Anterior cingulate cortex (tissue), 58 donors: ENCODE results near the gene HRH4.

Experiments
- DNase-seq, 58 donors: peaks; one replicate each; lab custom pipeline; 2025; lab: John Stamatoyannopoulos, UW

The HRH4 gene

DNA sequence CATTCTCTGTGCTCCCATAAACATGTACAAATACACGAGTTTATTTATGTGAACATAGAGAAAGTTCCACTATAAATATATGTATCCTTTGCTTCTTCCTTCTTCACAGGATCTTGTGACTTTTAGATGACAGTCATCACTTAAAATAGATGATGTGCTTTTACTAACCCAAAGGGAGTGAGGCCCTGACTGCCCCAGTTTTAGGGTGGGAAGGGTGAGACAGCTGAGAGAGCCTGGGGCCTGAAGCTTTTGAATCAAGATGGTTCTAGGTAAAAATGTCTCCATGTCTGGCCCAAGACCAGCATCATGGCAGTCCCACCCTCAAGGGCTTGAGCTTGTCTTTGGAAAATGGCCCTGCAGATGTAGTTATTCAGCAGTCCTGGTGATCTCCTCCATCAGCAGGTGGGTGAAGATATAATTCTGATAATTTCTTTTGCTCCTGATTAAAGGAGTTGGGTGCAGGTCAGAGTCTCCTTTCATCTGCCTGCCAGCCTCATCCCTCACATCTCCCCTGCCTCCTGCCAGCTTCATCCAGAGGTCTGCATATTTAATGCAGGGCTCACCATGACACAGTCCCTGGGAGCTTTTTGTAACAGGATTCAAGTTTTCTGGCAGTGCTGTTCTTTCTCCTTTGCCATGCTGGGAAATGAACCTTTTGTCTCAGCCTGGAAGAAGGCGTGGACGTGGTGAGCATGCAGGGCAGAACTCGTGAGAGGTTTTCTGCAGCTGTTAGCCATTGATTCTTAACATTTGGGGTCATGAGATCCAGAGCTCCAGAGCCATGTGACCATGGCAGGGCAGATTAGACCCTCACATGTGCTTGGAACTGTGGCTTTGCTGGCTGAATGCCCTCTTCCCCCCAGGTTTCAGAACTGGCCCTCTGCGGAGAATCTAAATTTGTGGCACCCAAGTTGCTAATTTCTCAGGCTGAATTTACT, 2.7 kb downstream of the HRH4 start:
- peak in 8 of 58 donors; percentile 1 to 30 (median 4) for DNase-seq

DNA sequence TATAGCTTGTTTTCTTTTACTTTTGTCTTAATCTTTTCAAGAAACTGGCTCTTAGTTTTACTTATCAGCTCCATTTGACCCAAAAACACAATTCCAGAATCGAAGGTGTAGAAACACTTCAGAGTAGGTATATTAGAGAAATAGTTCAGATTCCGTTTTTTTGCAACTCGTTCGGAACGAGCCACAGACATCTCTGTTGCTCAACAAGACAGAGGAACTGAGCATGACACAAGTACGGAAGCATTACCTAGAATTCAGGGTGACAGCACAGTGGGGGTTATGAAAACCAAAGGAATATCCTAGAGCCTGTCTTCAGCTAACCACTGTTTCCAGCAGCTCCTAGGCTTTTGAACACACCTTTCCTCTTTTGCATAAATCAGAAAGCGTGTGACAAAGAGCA, 5.0 kb downstream of the HRH4 start:
- DNase-seq: no peak

DNA sequence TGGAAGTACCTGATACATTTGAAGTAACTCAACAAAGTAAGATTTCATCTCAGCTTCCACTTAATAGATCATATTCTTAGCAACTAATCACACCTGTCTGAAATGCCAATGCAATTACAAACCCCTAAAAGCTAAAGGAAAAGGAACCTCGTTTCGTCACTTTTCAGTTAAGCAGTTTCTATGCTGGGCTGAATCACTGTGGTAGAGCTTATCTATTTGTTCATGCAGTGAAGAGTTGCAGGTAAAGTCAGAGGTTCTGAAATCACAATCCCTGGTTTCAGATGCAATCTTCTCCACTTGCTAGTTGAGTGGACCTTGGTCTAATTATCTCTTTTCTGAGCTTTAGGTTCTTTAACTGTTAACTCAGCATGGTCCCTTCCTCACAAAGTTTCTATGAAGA, 6.3 kb downstream of the HRH4 start:
- DNase-seq: no peak

DNA sequence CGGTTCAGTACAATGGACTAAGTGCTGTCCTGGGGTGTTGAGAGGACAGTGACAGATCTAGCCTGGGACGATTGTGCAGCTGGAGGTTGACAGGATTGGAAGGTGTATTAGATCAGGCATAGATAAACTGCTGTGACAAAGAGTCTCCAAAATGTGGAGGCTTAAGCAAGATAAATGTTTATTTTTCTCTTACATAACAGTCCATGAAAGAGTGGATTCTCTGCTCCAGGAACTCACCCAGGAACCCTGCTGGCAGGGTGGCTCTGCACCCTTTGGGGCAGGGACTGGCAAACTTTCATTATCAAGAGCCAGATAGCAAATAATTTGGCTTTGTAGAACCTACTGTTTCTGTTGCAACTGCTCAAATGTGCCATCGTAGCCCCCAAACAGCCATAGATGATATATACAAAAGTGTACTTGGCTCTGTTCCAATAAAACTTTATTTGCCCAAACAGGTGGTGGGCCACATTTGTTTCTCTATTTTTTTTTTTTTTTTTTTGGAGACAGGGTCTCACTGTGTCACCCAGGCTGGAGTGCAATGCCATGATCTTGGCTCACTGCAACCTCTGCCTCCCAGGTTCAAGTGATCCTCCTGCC, 9.7 kb downstream of the HRH4 start:
- DNase-seq: no peak

DNA sequence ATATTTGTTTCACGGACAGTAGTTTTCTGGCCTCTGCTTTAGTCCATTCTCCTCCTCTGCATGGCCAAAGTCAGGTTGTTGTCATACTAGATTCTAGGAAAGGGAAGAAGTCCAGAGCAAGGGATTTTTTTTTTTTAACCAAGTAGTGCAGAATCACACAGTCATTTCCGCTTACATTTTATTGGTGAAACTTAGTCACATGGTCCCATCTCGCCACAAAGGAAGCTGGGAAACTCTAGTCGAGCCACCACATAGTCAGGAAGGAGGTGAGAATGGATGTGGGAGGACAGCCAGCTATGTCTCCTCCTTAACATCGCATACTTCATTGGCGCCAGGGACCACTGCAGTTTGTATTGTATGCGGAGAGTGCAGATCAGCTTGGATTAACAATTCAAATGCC, 10.4 kb downstream of the HRH4 start:
- DNase-seq: no peak

DNA sequence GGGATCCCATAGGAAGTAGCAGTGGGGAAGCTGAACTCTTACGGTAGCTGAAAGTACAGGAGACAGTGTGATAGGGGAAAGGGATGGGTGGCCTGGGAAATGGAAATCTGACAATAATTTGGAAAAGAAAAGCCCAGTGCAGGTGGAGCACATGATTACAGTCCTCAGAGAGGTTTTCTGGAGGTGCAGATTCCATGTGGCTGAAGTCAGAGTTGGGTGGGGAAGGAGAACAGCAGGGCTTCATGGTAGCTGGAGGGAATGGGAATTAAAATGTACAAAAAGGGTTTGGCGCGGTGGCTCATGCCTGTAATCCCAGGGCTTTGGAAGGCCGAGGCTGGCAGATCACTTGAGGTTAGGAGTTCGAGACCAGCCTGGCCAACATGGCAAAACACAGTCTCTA, 12.2 kb downstream of the HRH4 start:
- no peak for DNase-seq

DNA sequence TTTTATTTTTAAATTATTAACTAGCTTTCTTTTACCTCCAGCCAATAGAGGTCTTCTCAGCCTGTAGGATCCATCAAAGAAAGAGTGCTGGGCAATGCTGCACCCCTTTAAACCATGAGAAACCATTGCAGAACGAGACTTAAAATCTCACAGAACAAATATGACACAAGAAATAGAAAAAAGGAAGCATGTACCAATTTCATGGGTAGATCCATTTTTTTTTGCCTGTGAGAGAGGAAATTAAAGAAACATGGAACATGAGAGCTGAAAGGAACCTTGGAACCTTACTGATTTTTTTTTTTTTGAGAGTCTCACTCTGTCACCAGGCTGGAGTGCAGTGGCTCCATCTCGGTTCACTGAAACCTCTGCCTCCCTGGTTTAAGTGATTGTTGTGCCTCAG, 14.0 kb downstream of the HRH4 start:
- no peak for DNase-seq

DNA sequence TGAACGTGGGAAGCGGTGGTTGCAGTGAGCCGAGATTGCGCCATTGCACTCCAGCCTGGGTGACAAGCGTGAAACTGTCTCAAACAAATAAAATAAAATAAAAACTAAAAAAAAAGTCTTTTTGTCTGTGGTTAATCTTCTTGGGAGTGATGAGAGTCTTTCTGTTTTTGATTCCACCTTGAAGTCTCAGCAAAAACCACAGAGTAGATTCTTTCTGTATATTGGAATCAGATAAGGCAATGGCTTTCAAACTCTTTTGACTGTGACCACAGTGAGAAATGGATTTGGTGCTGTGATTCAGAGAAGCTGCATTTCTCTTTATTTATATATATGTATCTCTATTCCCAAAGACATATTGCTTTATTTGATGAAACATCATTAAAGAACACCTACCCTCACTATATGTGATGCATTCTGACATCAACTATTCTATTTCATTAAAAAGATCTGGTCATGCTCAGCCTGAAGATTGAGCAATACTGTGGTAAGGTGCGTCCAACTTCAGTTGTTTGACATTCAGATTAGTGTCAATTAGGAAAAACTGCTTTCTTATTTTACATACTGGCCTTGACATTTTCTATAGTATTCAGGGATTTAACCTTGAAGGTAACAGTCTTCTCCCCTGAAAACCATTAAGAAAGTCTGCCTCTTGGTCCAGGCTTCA, 15.6 kb downstream of the HRH4 start:
- DNase-seq: no peak

DNA sequence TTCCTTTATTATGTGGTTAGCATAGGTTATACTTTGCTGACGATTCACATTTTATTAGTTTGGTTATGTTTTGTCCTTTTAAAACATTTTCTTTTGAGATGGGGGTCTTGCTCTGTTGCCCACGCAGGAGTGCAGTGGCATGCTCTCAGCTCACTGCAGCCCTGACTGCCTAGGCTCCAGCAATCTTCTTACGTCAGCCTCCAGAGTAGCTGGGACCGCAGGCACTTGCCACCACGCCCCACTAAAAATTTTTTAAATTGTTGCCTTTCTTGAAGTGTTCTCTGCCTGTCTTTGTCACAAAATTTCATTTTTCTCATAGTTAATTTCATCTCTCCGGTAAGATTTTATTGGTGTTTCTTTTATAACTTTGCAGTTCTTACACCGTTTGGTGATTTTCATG, 18.9 kb downstream of the HRH4 start:
- DNase-seq: no peak

DNA sequence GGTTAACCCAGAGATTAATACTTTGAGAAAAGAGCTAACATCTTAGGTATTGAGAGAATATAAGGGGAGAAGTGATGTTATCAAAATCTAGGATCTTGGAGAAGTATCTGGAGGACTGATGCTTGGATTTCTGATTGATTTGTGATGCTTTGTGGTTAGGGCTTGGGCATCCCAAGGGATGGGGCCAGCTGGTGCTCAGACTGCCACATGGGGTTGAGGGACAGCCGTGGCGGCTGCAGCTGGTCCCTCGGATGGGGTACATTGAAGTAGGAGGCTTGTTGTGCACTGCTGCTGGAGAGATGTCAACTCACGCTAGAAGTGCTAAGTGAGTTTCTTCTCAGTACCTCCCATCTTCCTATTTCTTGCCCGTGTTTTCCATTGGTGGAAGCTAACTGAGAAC, 22.4 kb downstream of the HRH4 start:
- no peak for DNase-seq

DNA sequence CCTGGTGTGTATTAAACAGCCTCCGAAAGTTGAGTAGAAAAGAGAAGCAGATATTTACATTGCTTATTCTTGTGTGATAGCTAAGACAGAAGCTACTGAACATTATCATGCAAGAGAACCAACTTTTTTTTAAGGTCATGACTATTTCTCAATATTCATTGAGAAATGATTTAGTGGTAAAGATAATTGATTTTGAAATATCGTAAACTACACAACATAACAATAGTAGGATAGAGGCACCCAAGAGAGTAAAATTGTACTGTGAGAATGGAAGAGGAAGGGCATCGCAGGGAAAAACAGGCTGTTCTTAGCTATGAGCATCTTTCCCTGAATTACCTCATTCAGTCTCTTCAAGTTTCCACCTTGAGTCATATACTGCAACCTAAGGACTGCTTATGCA, 25.2 kb downstream of the HRH4 start:
- DNase-seq: no peak

DNA sequence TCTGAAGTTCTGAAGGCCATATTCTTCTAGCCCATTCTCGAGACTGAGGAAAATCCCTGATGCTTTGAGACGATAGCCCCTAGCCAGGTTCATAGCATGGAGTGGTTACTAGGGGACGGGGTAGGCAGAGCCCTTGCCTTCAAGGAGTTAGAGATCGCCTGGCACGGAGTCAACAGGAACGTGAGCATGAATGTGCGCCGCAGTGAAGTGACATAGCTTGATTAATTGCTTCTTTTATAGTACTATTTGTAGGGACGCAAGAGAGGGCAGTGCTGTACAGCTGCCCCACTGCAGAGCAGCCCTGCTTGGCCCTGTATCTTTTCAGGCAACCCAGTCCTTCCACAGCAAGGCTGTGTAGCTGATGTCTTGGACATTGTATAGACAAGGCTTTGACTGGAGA, 26.2 kb downstream of the HRH4 start:
- DNase-seq: no peak

DNA sequence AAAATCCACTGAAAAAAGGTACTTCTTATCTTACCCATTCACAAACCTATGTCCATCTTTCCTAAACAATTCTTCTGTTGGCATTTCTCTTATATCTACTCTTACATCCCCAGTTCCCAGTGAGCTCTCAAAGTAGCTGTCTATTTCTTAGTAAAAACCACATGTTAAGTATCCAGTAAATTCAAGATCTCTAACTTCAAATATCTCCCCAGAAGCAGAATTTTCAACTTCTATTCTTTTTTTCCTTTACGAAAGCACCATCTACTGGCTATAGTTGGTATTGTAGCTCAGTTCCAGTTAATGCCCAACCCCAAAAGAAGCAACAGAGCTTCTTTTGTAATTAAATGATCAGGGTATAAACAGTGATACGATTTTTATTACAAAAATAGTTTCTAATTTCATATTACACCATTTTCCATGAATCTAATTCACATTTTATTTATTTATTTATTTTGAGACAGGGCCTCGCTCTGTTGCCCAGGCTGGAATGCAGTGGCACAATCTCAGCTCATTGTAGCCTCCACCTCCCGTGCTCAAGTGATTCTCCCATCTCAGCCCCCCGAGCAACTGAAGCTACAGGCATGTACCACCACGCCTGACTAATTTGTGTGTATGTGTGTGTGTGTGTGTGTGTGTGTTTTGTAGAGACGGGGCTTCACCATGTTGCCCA, 28.5 kb downstream of the HRH4 start:
- DNase-seq: peak in 2 of 58 donors; percentile 14 to 35

DNA sequence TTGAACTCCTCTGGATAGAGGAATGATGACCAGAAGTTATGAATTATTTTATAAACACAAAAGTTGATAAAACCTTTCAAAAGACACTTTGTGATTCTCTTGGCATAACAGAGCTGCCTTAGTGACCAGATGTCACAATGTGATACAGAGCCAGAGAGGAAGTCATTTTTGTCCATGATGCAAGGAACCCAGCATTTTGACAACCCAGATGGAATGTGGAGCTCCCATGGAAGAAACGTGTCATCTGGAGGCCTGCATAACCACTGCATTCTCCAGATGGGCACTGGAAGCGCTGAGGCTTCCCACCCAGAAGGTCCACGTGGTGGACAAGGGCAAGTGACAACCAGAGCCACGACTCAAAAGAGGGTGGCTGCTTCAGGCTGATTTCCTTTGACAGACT, 30.1 kb downstream of the HRH4 start:
- DNase-seq: no peak

DNA sequence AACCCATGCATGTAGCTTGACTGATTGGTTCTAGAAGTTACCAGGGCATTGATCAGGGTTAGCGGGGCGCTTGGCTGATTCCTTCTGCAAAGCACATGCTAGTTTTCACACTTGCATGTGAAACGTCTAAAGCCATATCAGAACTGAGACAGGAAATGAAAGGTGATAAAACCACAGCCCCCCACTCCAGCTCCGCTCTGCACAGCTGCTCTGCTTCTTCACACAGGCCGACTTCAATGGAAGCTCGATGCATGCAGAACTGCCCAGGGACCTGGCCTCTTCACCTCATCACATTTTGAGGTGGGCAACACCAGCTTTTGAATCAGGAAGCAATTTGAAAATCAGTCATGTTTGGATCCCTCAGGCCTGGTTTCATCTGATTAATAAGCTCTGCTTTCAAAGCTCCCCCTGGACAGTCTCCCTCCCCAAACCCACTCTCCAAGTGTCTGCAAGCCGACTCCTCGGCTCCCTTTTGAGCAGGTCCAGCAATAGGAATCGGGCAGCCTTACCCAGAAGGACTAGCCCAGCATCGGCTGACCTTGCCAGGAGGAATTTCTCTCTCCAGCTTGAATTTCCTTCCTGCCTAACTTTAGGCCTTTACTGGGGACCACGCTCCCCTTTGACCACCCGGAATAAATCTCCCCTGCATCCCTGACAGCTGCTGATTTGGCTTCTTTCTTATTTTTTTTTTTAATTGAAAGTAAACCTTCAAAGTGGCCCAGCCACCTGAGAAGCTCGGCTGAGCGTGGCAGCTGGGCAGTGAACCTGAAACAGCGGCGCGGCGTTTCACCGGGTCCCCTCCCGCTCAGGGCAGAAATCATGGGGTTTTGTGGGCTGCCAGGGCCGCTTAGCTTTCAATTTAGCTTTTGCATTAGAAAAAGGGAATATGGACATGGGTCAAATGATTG, 31.7 kb downstream of the HRH4 start:
- no peak for DNase-seq

DNA sequence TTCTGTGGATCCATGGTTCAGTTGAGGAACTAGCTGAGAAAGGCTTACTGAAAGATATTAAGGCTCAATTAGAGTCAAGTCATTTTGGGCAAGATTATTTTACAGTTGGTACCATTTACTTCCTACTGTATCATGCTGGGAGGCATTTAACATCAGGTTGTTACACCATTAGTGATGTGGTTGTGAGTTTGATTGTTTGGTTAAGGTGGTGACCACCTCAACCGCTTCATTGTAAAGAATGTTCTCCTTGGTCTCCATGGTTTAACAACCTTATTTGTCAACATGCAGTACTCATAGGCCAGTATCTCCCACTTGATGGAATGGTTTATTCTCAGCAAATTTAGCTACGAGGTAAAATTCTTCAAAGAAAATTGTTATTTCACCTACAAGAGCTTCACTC, 34.1 kb downstream of the HRH4 start:
- no peak for DNase-seq

DNA sequence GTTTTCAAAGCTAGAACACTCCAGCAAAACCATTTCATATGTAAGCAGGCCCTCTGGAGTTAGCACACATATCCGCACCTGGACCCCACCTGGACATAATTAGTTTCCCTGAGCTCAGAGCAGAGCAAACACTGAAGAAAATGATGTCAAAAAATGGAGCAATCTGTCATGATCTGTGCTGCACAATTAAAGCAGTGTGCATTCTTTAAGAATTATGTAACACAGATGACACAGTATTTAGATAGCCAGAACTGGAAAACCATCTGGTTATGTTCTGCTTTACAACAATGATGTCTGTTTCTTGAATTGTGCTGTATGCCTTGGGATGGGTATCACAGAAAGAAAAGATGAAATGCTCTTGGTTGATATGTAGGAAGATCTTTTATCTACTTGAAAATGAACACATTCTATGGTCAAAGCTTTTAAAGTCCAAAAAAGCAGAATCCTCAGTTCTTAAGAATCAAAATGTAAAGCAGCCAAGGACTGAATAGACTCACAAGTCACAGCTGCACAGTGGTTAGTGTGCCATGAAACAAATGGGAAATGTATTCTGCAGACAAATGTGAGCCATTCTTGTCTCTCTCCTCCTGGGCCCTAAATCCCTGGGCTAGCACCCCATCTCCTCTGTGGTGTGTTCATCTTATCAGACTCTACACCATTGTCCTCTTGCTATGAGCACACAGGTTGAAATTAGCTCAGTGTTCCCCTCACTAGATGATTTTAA, 36.8 kb downstream of the HRH4 start:
- peak in 2 of 58 donors; percentile 13 to 47 for DNase-seq

DNA sequence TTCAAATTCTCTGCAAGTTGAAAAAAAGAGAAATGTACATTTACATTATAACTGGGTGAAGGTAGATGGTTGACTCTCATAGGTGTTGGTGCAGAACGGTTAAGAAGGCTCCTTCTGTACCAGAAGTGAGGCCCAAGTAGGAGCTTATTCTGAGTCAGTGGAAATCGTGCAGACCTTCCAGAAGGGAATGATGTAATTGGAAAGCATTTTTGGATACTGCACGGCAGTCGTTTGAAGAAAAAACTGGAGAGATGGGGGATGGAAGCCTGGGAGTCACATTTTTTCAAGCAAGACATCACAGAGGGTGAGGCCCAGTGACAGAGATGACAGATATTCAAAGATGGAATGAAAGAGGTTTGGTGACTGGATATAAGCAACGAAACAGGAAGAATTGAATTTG, 39.4 kb downstream of the HRH4 start:
- DNase-seq: peak in 2 of 58 donors; percentile 17 to 19

DNA sequence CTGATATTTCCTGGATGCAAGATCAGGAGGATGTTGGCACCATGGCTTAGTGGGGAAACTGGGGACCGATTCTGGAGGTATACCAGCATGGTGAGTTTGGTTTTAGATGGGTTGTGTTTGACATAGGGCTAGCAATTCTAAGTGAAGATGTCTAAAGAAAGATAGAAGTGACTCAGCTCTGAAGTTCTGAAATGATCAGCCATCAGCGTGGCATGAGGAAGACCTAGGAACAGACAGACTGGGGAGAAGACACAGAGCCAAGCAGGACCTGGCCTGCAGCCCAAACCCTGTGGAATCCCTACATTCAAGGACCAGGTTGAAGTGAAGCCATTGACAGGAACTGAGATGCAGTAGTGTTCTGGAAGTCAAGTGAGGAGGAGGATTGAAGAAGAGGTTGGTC, 39.8 kb downstream of the HRH4 start:
- DNase-seq: no peak
